WTC11 (cell line): Measurements from ENCODE around the gene EVC. TPM values are rescaled to one million over a fixed set of nuclear protein-coding genes. Genes with fewer than 3 reads are reported as not detected.

Experiments
- ATAC-seq: fragments of 200-7000 bp; cut with Tn5 transposase; 2 replicates; pipeline ENCODE4 v1.10.0; 2021; ENCODE audit warnings: mild to moderate bottlenecking, moderate library complexity
- CTCF ChIA-PET: fragments of 300-600 bp; sonication (Branson Sonifier 250); formaldehyde crosslinking; loops from one replicate; lab custom pipeline; 2021; ENCODE audit warnings: antibody characterized with exemption; lab: Charles Lee
- POLR2A ChIA-PET: fragments of 350-600 bp; sonication (Branson Sonifier 250); formaldehyde crosslinking; loops from one replicate; lab custom pipeline; 2021; ENCODE audit warnings: antibody characterized with exemption; lab: Charles Lee
- DNase-seq: peaks from one replicate; pipeline ENCODE4 v3.0.0; 2021; ENCODE audit warnings: low spot score
- H3K27ac Mint-ChIP-seq: 2 replicates; pipeline ENCODE4 v1.8.0; 2021; ENCODE audit warnings: mixed read lengths
- H3K27me3 Mint-ChIP-seq: 2 replicates; pipeline ENCODE4 v1.8.0; 2021; ENCODE audit warnings: low read depth, mild to moderate bottlenecking, moderate library complexity, mixed read lengths
- H3K36me3 Mint-ChIP-seq: 2 replicates; pipeline ENCODE4 v1.8.0; 2021; ENCODE audit warnings: mixed read lengths
- H3K4me1 Mint-ChIP-seq: 2 replicates; pipeline ENCODE4 v1.8.0; 2022; ENCODE audit warnings: mixed read lengths
- H3K4me3 Mint-ChIP-seq: 2 replicates; pipeline ENCODE4 v1.8.0; 2021; ENCODE audit warnings: mild to moderate bottlenecking, moderate library complexity, mixed read lengths
- H3K9me3 Mint-ChIP-seq: 2 replicates; pipeline ENCODE4 v1.8.0; 2021; ENCODE audit warnings: mixed read lengths
- AFF4 ChIP-seq: sonication (generic); formaldehyde crosslinking; IDR thresholded peaks from 2 replicates; pipeline ENCODE4 v1.8.1; 2023; ENCODE audit warnings: mild to moderate bottlenecking, missing genetic modification reagents, borderline replicate concordance
- ATF3 ChIP-seq: sonication (generic); formaldehyde crosslinking; conservative IDR thresholded peaks from 2 replicates; pipeline ENCODE4 v1.8.1; 2022; ENCODE audit warnings: mild to moderate bottlenecking, missing genetic modification reagents
- E2F1 ChIP-seq: sonication (generic); formaldehyde crosslinking; IDR thresholded peaks from 2 replicates; pipeline ENCODE4 v1.8.0; 2022; ENCODE audit warnings: mild to moderate bottlenecking, missing genetic modification reagents
- E2F5 ChIP-seq: sonication (generic); formaldehyde crosslinking; IDR thresholded peaks from 2 replicates; pipeline ENCODE4 v1.8.1; 2022; ENCODE audit warnings: mild to moderate bottlenecking, moderate library complexity, missing genetic modification reagents
- ESRRA ChIP-seq: sonication (generic); formaldehyde crosslinking; IDR thresholded peaks from 2 replicates; pipeline ENCODE4 v1.8.1; 2022; ENCODE audit warnings: mild to moderate bottlenecking, missing genetic modification reagents, borderline replicate concordance
- FOXJ3 ChIP-seq: sonication (generic); formaldehyde crosslinking; IDR thresholded peaks from 2 replicates; pipeline ENCODE4 v1.9.0; 2021; ENCODE audit warnings: missing genetic modification reagents, mild to moderate bottlenecking, borderline replicate concordance
- FOXK1 ChIP-seq: sonication (generic); formaldehyde crosslinking; IDR thresholded peaks from 2 replicates; pipeline ENCODE4 v1.8.0; 2022; ENCODE audit warnings: mild to moderate bottlenecking, moderate library complexity, missing genetic modification reagents
- FOXP1 ChIP-seq: sonication (generic); formaldehyde crosslinking; IDR thresholded peaks from 2 replicates; pipeline ENCODE4 v1.8.0; 2022; ENCODE audit warnings: missing genetic modification reagents, mild to moderate bottlenecking, moderate library complexity, borderline replicate concordance
- FOXP4 ChIP-seq: sonication (generic); formaldehyde crosslinking; IDR thresholded peaks from 2 replicates; pipeline ENCODE4 v1.8.0; 2022; ENCODE audit warnings: mild to moderate bottlenecking, missing genetic modification reagents
- JAZF1 ChIP-seq: fragments of 250-450 bp; sonication (Bioruptor Pico); IDR thresholded peaks from 2 replicates; pipeline ENCODE4 v1.9.0; 2021; ENCODE audit warnings: moderate library complexity, mild to moderate bottlenecking, inconsistent platforms
- MYBL2 ChIP-seq: sonication (generic); formaldehyde crosslinking; IDR thresholded peaks from 2 replicates; pipeline ENCODE4 v1.8.1; 2023; ENCODE audit warnings: mild to moderate bottlenecking, moderate library complexity, missing genetic modification reagents
- NFE2L1 ChIP-seq: sonication (generic); formaldehyde crosslinking; IDR thresholded peaks from 2 replicates; pipeline ENCODE4 v1.8.1; 2023; ENCODE audit warnings: missing genetic modification reagents
- PRDM15 ChIP-seq: sonication (generic); formaldehyde crosslinking; IDR thresholded peaks from 2 replicates; pipeline ENCODE4 v1.8.0; 2022; ENCODE audit warnings: missing genetic modification reagents
- RORB ChIP-seq: fragments of 250-450 bp; sonication (Bioruptor Pico); IDR thresholded peaks from 2 replicates; pipeline ENCODE4 v1.9.0; 2021; ENCODE audit warnings: mild to moderate bottlenecking
- SOX15 ChIP-seq: fragments of 250-450 bp; sonication (Bioruptor Pico); IDR thresholded peaks from 2 replicates; pipeline ENCODE4 v1.9.0; 2021; ENCODE audit warnings: mild to moderate bottlenecking
- TCF7 ChIP-seq: sonication (generic); formaldehyde crosslinking; IDR thresholded peaks from 2 replicates; pipeline ENCODE4 v1.8.0; 2022; ENCODE audit warnings: mild to moderate bottlenecking, low read depth, missing genetic modification reagents, moderate library complexity
- TEAD1 ChIP-seq: sonication (generic); formaldehyde crosslinking; IDR thresholded peaks from 2 replicates; pipeline ENCODE4 v1.8.0; 2022; ENCODE audit warnings: mild to moderate bottlenecking, missing genetic modification reagents
- TEAD4 ChIP-seq: sonication (generic); formaldehyde crosslinking; IDR thresholded peaks from 2 replicates; pipeline ENCODE4 v1.8.0; 2022; ENCODE audit warnings: mild to moderate bottlenecking, missing genetic modification reagents
- ZBTB21 ChIP-seq: sonication (generic); formaldehyde crosslinking; IDR thresholded peaks from 2 replicates; pipeline ENCODE4 v1.8.1; 2023; ENCODE audit warnings: mild to moderate bottlenecking, missing genetic modification reagents, borderline replicate concordance
- ZBTB43 ChIP-seq: sonication (generic); formaldehyde crosslinking; IDR thresholded peaks from 2 replicates; pipeline ENCODE4 v1.8.1; 2023; ENCODE audit warnings: mild to moderate bottlenecking, missing genetic modification reagents
- ZNF219 ChIP-seq: sonication (generic); formaldehyde crosslinking; IDR thresholded peaks from 2 replicates; pipeline ENCODE4 v1.8.0; 2023; ENCODE audit warnings: missing genetic modification reagents, mild to moderate bottlenecking, borderline replicate concordance
- ZNF416 ChIP-seq: fragments of 250-450 bp; sonication (Bioruptor Pico); IDR thresholded peaks from 2 replicates; pipeline ENCODE4 v1.9.0; 2021; ENCODE audit warnings: mild to moderate bottlenecking, inconsistent platforms
- ZNF671 ChIP-seq: fragments of 250-450 bp; sonication (Bioruptor Pico); IDR thresholded peaks from 2 replicates; pipeline ENCODE4 v1.8.0; 2021; ENCODE audit warnings: mild to moderate bottlenecking
- total RNA-seq: library from RNA; stranded (reverse); gene quantifications from 3 replicates; pipeline ENCODE4 v1.2.3, GENCODE V29; 2021

Gene EVC
- total RNA-seq, 1 experiment from 2014 or later, result 12.5 TPM

GRCh38 chr4:5757954-5758353, 47.0 kb downstream of the EVC start:
- no peak overlapping the region for H3K4me3 Mint-ChIP-seq
- no peak for DNase-seq
- no peak overlapping the region for H3K27ac Mint-ChIP-seq
- no peak for ATAC-seq
- POLR2A ChIA-PET, result no interaction called here
- no peaks in the 10 kb centered on the region for H3K27me3 Mint-ChIP-seq
- peaks cover 16% of the 10 kb centered on the region for H3K36me3 Mint-ChIP-seq
- no peaks in the 10 kb centered on the region for H3K9me3 Mint-ChIP-seq
- TF ChIP-seq TEAD1 (CRISPR knock-in tag) (no peak), ZNF671 (no peak), RORB (CRISPR knock-in tag) (no peak), AFF4 (CRISPR knock-in tag) (no peak), NFE2L1 (CRISPR knock-in tag) (no peak), FOXK1 (CRISPR knock-in tag) (no peak), ESRRA (CRISPR knock-in tag) (no peak), ZNF219 (CRISPR knock-in tag) (no peak), FOXP1 (CRISPR knock-in tag) (no peak), ZNF416 (CRISPR knock-in tag) (no peak), FOXP4 (CRISPR knock-in tag) (no peak), TCF7 (CRISPR knock-in tag) (no peak), JAZF1 (CRISPR knock-in tag) (no peak), ATF3 (CRISPR knock-in tag) (no peak), FOXJ3 (no peak), E2F5 (CRISPR knock-in tag) (no peak)
- peaks cover 33% of the 10 kb centered on the region for H3K4me1 Mint-ChIP-seq
- CTCF ChIA-PET, result no interaction called here

GRCh38 chr4:5758741-5759140, 47.7 kb downstream of the EVC start:
- no peak overlapping the region for H3K4me3 Mint-ChIP-seq
- H3K9me3 Mint-ChIP-seq, result no peaks in the 10 kb centered on the region
- H3K27ac Mint-ChIP-seq, result peak overlapping the region; percentile 16; the same call in 1 of the 2 replicates
- ATAC-seq, result no peak
- H3K27me3 Mint-ChIP-seq, result no peaks in the 10 kb centered on the region
- H3K36me3 Mint-ChIP-seq, result peaks cover 18% of the 10 kb centered on the region
- no peak for DNase-seq
- peaks cover 25% of the 10 kb centered on the region for H3K4me1 Mint-ChIP-seq
- CTCF ChIA-PET, result no interaction called here
- POLR2A ChIA-PET, result no interaction called here
- TF ChIP-seq TEAD4 (CRISPR knock-in tag) (no peak), MYBL2 (CRISPR knock-in tag) (no peak), ZBTB43 (CRISPR knock-in tag) (no peak), RORB (CRISPR knock-in tag) (no peak), SOX15 (CRISPR knock-in tag) (no peak), PRDM15 (no peak), FOXJ3 (no peak), ZBTB21 (CRISPR knock-in tag) (no peak), E2F1 (CRISPR knock-in tag) (no peak)
